Hepatic stellate cell (primary cell): ENCODE measurements around the gene MEOX1.

Source experiments
- DNase-seq: peaks from one replicate; pipeline ENCODE4 v3.0.0; 2011; ENCODE audit warnings: low spot score

Gene MEOX1

DNA sequence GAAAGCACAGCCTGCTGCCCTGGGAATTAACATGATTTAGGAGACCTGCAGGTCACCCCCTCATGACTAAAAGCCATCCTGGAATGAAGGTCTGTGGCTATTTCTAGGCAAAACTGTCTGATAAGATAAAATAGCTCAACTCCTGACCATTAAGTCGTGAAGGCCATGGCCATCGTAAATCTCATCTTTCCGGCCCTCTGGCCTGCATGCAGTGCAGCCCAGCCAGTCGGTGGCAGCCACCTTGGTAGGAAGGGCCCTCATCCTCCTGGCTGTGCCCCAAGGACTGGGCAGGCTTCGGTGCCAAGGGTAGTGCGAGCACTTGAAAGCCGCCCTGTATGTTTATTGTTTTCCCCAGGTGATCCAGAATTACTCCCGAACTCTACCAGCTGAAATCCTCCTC, 18.2 kb upstream of the MEOX1 start:
- DNase-seq: no peak

DNA sequence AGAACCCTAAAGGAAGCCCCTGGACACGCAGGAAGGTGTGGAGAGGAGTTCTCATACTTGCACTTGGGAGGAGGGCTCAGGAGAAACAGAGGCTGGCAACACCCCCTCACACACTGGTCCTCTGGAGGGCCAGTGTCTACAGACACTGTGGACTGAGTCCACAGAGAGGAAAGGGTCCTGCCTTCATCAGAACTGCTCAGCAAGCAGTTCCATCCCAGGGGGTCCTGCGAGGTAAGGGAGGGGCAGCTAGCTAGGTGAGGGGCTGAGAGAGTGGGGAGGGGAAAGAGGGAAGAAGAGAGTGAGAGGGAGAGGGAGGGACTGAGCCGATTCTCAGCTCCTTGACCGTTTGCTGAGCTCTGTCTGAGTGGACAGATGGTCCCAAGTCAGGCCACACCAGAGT, 17.7 kb upstream of the MEOX1 start:
- no peak for DNase-seq

DNA sequence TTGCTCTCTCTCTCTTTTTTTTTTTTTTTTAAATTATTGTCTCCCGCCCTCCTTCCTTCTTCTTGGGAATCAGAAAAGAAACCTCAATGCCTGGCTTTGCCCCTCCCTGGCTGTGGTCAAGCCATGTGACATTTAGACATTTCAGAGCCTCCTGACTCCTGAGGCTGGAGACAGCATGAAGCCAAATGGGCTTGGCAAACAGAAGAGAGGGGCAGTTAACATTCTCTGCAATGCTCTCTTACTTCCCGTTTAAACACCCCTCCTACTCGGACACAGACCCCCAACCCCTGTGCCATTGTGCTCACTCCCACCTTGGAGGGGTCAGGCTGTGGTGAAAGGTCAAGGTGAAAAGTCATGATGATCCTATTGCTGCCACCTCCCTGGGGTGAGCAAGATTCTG, 14.7 kb upstream of the MEOX1 start:
- DNase-seq: peak; percentile 54

DNA sequence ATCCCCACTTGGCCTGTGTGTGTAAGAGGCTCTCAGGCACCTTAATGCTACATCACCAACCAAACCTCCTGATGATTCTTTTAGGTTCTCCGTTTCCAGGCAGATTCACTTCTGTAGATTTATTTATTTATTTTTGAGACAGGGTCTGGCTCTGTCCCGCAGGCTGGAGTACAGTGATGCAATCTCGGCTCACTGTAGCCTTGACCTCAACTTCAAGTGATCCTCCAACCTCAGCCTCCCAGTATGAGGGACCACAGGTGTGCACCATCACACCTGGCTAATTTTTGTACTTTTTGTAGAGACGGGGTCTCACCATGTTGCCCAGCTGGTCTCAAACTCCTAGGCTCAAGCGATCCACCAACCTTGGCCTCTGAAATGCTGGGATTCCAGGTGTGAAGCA, 12.7 kb upstream of the MEOX1 start:
- no peak for DNase-seq

DNA sequence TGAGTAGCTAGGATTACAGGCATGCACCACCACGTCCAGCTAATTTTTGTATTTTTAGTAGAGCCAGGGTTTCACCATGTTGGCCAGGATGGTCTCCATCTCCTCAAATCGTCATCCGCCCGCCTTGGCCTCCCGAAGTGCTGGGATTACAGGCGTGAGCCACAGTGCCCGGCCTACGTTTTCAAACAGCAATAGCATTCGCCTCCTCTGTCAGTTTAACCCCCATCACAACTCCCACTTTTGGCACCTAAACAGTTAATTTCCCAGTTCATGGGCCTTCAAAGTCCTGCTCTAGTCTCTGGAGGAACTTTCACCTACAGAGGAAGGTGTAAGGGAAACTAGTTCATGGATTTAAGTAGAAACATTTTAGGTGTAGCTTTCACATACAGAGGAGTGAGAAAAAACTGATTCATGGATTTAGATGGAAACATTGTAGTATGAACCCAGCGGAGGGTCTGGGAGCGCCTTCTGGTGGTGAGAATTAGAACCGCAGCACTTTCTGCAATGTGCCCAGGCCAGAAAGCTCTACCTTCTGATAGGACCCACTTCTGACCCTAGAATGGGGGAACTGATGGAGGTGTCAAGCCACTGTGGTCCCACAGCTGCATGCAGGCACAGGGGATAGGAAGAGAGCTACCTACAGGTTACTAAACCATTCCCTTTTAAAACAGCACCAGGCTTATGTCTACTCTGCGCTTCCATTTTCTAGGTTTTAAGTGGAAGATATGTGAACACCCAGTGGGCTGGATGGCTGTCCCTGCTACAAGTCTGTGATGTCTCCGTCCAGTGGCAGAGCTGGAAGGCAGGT, 12.0 kb upstream of the MEOX1 start:
- peak; percentile 78 for DNase-seq

DNA sequence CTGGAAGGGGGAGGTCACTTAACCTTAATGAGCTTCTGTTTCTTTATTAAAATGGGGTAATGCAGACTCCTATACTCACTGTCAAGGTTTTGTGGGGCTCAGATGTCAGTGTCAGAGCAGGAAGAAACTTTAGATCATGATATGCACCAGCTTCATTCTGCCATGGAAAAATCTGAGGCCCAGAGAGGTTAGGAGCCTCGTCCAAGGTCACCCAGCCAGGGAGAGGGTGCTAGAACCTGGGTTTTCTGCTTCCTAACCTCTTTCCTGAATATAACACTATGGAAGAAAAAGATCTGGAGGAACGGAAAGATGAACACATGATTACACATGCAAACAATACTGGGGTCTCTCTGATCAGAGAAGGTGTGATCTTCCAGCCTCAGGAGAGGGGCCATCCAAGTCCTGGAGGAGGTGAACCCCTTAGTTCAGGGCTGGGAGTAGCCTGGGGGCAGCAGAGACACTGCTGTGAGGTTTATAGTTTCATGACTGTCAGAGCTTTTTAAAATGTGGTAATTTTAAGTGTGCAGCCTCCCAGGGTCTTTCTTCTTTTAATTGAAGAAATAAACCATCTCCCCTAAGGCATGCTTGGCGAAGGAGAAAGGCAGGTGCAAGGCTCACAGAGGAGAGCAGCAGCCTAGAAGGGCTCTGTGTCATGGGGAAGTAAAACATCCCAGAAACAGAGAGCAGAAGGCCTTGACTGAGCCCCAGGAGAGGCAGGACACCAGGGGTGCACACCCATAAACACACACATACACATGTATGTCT, 10.2 kb upstream of the MEOX1 start:
- DNase-seq: no peak

DNA sequence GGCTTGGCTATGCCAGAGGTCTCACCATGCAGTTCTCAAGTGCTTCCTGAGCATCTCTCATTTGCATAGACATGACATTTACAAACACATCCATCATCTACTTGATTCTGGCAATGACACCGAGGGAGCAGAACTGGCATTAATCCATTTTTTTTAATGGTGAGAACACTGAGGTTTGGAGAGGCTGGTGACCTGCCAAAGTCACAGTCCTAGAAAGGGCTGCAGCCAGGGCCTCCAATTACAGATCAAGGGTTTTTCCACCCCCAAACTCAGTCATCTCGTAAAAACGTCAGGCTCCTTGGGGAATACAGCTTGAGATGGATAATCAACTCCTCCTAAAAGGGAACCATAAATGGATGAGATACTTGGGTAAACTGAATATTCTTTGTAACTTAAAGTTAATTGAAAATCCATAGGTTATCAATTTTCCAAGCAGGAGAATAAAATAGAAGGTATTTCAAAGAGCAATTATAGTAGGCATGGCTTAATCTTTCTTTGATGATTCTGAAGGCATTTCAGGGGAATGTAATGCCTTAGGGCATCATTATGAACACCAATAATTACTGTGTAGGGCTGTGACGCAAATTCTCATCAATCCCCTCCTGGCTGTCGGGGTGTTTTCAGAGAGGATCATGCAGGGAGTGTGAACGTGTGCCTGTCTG, 9.4 kb upstream of the MEOX1 start:
- DNase-seq: peak; percentile 42

DNA sequence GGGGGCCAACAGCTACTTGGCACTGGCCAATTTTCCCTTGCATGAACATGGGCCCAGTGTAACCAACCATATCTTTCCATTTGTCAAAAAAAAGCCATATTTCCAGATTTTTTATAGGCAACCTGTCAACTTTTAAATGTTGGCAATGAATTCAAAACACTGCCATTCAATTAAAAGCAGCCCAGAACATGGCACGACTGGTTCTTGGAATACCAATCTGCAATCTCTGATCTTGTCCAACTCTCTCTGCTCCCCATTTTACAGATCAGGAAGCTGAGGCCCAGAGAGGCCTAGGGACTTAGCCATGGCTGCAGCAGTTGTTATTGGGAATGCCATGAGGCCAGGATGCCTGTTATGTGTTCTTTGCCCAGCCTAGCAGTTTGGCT, 8.9 kb upstream of the MEOX1 start:
- no peak for DNase-seq

DNA sequence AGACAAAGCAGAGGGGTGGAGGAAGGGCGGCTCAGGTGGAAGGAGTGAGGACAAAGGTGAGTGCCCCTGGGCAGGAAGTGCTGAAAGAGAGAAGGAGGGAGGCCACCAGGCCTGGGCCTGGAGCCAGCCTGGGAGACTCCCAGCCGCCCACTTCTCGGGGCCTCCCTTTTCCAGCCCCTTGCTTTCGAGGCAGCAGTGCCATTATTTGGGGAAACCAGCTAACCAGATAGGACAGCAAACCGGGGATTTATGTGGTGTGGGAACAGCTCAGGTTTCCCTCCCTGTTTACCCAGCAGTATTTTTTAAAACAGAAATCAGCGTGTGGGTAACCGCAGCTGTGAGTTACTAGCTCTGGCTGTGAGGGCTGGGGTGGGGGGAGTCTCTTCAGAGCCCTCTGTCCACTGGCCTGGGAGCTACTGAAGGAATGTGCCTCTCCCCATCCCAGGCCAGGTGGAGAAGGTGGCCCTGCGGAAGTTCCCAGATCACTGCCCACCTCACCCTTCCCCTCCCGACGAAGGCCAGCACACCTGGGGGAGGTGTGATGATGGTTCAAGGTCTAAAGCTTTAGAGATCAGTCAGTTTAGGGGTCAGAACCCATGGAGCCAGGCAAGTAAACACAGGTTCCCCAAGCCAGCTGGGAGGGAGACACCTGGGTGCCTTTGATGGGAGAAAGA, 8.4 kb upstream of the MEOX1 start:
- DNase-seq: no peak

DNA sequence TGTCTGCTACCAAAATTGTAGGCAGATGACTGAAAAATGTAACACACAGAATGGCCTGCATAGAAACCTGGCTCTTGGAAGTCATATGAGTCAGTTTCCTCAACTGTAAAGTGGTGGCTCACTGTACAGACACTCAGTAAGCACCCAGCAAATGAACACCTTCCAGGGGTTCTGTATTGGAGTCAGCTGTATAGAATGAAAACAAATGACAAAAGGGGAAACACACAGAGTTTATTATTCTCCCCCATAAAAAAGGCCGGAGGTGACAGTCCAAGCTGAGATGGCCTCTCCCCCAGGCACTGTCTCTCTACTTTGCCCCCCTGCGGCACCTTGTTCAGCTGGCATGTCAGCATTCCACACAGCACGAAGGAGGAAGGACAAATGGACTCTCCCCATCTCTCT, 6.2 kb upstream of the MEOX1 start:
- no peak for DNase-seq

DNA sequence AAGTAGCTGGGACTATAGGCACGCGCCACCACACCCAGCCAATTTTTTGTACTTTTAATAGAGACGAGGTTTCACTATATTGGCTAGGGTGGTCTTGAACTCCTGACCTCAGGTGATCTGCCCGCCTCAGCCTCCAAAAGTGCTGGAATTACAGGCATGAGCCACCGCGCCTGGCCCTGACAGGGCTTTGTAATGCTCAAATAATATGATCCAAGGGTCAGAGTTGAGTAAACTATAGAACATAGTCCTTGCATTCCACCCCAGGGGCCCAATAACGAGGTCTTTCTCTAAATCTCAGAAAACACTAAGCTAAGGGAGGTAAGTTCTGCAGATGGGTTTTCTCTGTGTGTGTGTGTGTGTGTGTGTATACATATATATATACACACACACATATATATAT, 5.8 kb upstream of the MEOX1 start:
- DNase-seq: no peak

DNA sequence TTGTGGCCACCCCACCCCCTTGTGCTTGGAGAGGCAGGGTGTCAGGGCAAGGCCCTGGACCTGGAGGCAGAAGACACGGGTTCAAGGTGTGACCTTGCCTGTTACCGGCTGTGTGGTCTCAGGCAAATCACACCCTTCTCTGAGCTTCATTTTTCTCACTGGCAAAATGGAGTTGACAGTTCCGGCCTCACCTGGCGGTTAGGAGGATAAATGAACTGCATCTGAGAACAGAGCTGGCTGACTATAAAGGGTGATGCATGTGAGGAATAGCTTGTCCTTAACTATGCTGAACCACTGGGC, 4.2 kb upstream of the MEOX1 start:
- no peak for DNase-seq

DNA sequence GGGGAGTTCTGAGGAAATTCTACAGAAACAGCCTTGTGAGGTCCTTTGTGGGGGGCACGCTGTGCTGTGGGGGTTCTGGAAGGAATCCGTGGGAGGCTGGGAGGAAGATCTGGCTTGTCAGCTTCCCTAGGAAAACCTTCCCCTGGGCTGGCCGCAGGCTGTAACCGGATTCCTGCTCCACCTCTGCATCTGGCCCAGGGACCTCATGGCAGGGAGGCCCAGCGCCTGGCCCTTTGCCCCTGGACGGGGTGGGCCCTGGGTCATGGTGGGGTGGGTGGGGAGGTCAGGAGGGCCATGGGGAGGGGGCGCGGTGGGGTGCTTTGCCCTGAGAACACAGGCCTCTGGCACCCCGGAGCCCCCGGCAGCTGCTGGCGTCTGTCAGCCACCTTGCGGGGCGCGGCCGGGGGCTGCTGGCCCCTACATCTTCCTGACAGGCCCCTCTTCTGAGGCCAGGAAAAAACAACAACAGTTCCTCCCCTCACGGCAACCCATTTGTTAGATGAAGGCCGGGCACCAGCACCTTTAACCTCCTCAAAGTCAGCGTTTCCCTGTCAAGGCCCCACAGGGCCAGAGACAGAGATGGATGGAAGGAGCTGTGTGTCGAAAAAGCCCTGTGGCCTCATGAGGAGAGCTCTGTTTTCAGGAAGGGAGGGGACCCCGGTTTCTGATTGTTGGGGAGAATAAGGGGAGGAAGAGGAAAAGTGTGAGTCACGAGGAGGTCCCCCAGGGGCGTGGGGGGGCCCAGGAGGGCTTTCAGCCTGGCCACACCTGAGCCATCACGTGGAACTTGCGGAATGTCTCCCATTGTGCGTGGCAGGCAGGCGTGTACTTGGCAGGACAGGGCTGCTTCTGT, 3.6 kb upstream of the MEOX1 start:
- no peak for DNase-seq

DNA sequence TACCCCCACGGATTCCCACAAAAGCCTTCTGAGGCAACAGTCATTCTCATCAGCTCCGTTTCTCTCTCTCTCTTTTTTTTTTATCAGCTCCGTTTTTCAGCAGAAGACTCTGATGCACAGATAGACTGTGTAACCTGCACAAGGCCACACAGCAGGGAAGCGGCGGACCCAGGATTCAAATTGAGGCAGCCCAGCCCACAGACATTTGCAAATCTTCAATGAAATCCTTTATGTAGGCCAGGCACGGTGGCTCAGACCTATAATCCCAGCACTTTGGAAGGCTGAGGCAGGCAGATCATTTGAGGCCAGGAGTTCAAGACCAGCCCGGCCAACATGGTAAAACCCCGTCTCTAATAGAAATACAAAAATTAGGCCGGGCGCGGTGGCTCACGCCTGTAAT, 2.4 kb upstream of the MEOX1 start:
- no peak for DNase-seq

DNA sequence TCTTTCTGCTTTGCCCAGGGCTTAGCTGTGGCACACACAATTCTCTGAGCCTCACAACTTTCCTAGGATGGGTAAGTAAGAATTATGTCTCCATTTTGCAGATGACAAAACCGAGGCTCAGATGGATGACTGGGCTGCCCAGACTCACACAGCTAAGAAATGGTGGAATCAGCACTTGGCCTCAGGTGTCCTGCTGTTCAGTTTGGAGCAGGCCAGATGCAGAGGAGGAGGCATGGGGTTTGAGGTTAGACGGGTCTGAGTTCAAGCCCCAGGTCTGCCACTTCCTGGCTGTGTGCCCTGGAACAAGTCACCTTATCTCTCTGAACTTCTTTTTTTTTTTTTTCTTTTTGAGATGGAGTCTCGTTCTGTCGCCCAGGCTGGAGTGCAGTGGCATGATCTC, 1.7 kb upstream of the MEOX1 start:
- DNase-seq: no peak

DNA sequence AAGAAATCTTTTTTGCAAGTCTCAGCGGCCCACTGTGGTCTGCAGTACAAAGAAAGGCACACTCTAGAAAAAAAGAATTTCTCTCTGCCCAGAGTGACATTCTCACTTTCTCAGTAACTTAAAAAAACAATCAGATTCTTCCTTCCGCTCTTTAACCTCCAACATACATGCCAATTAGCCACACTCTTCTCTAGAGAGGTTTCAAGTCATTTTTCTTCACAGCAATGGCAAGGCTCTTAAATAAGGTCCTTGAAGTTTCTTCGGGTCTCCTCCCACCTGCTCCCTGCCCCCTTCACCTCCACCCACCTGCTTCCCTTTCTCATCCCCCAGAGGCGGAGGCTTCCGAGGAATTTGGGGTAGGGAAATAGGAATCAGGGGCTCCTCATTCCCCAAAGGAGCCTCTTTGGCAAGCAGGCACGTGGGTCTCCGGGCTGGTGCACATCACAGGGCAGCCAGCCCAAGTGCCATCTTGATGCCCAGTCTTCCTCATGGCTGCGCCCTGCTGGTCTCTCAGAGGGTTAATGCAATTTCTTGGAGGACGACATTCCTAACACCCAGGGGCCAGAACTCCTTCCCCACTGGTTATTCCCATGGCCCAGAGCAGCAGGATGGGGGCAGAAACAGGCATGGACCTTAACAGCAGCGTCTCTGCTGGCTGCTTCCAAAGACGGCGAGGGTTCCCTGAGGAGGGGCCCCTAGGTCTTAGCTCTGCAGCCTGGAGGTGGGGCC, 855 bp upstream of the MEOX1 start:
- no peak for DNase-seq

DNA sequence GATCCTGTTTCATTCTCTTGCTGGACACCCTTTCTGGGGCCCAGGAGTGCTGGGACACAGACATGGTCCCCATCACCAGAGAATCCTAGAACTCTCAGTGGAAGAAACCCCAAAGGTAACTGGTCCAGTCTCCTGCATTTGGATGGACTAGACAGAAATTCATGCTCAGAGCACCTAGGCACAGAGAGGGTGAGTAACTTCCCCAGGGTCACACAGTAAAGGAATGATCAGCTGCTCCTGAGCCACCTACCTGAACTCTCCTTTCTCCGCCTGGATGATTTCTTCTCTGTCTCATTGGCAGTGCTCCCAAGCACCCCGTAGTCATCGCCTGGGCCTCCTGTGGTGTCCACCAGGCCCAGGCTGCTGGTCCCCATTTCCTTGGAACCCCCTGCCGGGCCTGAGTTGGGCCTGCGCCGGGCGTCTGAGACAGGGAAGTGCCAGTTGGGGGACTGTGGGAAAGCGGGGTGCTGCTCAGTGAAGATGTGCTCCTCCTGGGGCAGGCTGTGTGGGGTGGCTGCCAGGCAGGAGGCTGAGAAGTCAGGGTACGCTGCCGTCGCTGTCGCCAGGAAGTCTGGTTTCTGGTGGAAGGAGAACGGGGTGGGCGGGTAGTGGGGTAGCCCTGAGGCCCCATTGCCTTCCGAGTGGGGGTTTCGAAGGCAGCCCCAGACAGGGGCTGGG, 767 bp downstream of the MEOX1 start:
- no peak for DNase-seq

DNA sequence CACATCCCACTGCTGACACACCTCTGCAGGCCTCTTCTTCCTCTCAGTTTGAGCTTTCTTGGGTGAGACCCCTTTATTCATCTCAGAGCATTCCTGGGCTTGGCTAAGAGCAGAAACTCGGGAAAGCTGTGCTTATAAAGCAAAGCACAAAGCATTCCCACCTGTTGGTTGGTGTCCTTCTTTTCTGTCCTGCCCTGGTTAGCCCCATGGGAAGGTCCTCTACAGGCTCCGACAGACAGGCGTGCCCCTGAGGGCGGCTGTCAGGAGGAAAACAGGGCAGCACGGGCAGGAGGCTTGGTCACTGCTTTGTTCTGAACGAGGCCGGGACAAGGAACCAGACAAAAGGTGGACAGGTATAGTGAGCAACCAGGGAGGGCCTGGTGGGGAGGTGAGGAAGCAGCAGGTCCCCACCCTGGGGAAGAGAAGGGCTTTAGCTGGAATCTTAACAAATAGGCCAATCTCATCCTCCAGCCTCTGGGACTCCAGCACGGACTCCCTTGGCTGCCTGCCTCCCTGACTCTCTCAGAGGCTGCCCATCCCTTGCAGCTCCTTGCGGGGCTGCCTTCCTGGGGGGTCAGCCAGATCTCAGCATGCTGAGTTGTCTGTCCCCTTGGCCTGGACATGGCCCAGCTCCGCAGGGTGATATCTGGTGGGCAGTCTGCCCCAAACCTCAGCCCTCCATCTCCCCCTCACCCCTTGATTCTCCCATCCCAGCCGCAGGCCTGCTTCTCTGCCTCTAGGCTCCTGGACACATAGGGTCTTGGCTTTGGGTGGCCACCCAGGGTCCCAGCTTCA, 1.7 kb downstream of the MEOX1 start:
- DNase-seq: no peak

DNA sequence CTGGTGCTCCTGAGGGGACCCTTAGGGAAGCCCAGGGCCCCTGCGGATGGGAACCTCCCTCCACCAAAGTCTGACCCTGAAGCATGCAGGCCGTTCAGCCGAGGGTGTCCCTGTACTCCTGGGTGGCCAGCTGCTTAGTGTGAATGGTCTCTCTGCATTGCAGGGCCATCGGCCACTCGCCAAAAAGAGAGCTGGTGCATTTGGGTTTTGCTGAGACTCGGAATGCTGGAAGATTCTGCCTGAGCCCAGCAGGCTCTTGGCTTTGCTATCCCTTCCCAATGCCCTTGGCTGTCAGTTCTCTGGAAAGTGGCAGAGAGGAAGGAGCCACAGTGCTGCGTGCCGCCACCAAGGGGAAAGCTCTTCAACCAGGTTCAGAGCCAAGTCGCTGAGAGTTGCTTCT, 2.8 kb downstream of the MEOX1 start:
- DNase-seq: no peak
